GM19193 (cell line): ENCODE data around the gene LYRM4.

Source experiments
- POLR2A ChIP-seq: IDR thresholded peaks from 4 replicates; pipeline ENCODE4 v1.6.1; 2011; ENCODE audit not compliant: insufficient read depth, insufficient read length; ENCODE audit errors: extremely low read depth

The LYRM4 gene

DNA sequence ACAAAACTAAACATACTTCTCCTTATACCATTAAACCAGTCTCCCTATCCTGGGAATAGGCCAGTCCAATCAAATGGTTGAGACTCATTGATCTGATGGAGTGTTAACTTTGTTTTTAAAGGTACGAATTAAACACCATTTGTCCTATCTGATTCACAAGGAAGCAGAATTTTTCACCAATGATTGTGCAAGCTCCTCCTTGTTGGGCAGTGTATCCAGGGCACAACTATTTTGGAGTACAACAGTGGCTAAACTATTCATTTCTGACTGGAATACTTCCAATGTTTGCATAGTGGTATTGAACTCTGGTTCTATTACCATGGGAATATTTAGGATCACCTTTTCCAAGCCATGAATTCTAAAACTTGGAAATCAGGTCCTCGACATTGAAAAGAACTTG lies 181.1 kb downstream of the LYRM4 start:
- TF ChIP-seq POLR2A = no peak

- TF ChIP-seq POLR2A = no peak
These were observed 182.6 kb downstream of the LYRM4 start for GRCh38 chr6:5078121-5078669.

GRCh38 chr6:5076931-5077330 lies 183.8 kb downstream of the LYRM4 start:
- no peak for TF ChIP-seq POLR2A

DNA sequence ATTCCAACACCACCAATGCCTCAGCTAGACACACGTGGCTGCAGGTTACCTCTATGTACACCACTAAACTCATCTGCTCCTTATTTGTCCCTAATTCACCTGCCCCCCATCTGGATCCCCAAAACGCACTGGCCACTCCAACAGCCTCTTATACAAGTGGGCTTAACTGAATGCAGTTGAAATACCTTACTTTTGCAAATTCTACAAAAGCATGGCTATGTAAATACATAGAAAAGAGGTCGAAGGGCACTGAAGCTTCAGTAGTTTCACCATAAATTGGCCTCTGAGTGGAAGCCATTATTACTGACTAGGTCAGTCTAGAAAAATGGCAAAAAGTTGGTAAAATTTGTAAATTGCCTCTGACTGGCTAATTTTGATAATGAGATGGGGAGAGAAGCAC lies 186.8 kb downstream of the LYRM4 start:
- TF ChIP-seq POLR2A = no peak

GRCh38 chr6:5072440-5072839 lies 188.3 kb downstream of the LYRM4 start:
- no peak for TF ChIP-seq POLR2A

GRCh38 chr6:5071216-5071615 lies 189.5 kb downstream of the LYRM4 start:
- TF ChIP-seq POLR2A = no peak

- no peak for TF ChIP-seq POLR2A
These were observed 192.5 kb downstream of the LYRM4 start for GRCh38 chr6:5068153-5068751.

DNA sequence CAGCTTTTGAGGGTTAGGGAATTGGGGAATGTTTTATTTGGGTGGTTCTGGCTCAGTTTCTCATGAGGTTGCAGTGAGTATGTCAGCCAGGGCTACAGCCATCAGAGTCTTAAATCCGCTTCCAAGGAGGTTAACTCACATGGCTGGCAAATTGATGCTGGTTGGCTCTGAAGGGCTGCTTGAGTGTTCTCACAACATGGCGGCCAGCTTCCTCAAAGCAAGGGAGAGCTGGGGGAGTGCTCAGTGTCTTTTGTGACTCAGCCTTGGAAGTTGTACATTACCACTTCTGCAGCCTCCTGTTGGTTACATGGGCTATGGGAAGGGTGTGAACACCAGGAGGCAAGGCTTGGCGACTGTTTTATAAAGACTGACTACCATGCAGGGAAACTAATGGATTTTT lies 193.4 kb downstream of the LYRM4 start:
- no peak for TF ChIP-seq POLR2A

- TF ChIP-seq POLR2A = no peak
These were observed 194.2 kb downstream of the LYRM4 start for GRCh38 chr6:5066456-5067093.

- no peak for TF ChIP-seq POLR2A
These were observed 197.1 kb downstream of the LYRM4 start for GRCh38 chr6:5063617-5064016.

- no peak for TF ChIP-seq POLR2A
These were observed 199.6 kb downstream of the LYRM4 start for GRCh38 chr6:5061152-5061551.

DNA sequence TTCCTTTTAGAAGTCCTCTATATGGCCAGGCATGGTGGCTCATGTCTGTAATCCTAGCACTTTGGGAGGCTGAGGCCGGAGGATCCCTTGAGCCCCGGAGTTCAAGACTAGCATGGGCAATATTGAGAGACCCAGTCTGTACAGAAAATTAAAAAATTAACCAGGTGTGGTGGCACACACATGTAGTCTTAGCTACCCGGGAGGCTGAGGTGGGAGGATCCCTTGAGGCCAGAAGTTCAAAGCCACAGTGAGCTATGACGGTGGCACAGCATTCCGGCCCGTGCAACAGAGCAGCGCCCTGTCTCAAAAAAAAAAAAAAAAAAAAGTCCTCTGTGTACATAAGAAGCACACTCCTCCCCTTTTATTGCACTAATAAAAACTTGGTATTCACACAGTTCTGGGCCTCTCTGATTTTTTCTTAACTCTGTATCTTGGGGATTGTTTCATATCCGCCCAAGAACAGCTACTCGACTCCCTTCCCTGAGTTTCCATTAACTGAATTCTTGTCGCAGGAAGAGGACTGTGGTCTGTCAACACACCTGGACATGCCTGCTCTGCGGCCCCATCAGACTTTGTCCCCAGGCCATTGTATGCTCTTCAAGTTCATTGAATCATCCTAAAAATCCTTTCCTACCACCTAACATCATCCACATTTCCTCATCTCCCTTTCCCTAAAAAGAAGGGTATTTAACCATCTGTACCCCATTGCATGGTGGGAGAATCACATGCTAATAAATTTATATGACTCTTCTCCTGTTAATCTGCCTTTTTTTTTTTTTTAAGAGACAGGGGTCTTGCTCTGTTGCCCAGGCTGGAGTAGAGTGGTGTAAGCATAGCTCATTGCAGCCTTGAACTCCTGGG lies 201.5 kb downstream of the LYRM4 start:
- TF ChIP-seq POLR2A = no peak
